GM23338 (cell line): Measurements from ENCODE around the gene SPC24. TPM values are rescaled to one million over a fixed set of nuclear protein-coding genes. Genes with fewer than 3 reads are reported as not detected.
A peak's percentile ranks its signal among the peaks of the same experiment; 100 is the strongest.

Experiments
- ATAC-seq: fragments of 200-7000 bp; cut with Tn5 transposase; 3 replicates; pipeline ENCODE4 v1.9.1; 2020
- DNase-seq: peaks from one replicate; pipeline ENCODE4 v3.0.0-alpha.2; 2015; ENCODE audit warnings: low spot score
- H2AFZ ChIP-seq: fragments of 200-600 bp; sonication (generic); 2 replicates; pipeline ENCODE4 v1.8.0; 2016; ENCODE audit warnings: antibody characterized with exemption, mild to moderate bottlenecking, moderate library complexity
- H3F3A ChIP-seq: fragments of 200-600 bp; sonication (generic); replicated peaks from 2 replicates; pipeline ENCODE4 v1.8.0; 2017; ENCODE audit warnings: antibody characterized with exemption, mixed run types, low read depth
- H3K27ac ChIP-seq: fragments of 200-600 bp; sonication (generic); 2 replicates; pipeline ENCODE4 v1.6.1; 2016; ENCODE audit warnings: low read depth
- H3K27me3 ChIP-seq: fragments of 200-600 bp; sonication (generic); 2 replicates; pipeline ENCODE4 v1.8.0; 2016; ENCODE audit warnings: mild to moderate bottlenecking, mixed run types, moderate library complexity; ENCODE audit not compliant: insufficient read depth
- H3K36me3 ChIP-seq: fragments of 200-600 bp; sonication (generic); 2 replicates; pipeline ENCODE4 v1.8.0; 2016; ENCODE audit warnings: mild to moderate bottlenecking; ENCODE audit not compliant: insufficient read depth
- H3K4me1 ChIP-seq: fragments of 200-600 bp; sonication (generic); 2 replicates; pipeline ENCODE4 v1.8.0; 2016; ENCODE audit warnings: mild to moderate bottlenecking, moderate library complexity; ENCODE audit not compliant: insufficient read depth
- H3K4me2 ChIP-seq: fragments of 200-600 bp; sonication (generic); 2 replicates; pipeline ENCODE4 v1.7.1; 2017; ENCODE audit warnings: mixed run types
- H3K4me3 ChIP-seq: fragments of 200-600 bp; sonication (generic); 2 replicates; pipeline ENCODE4 v1.6.1; 2016; ENCODE audit warnings: mixed run types
- H3K79me2 ChIP-seq: fragments of 200-600 bp; sonication (generic); replicated peaks from 2 replicates; pipeline ENCODE4 v1.8.0; 2017; ENCODE audit warnings: mild to moderate bottlenecking; ENCODE audit not compliant: insufficient read depth
- H3K9me2 ChIP-seq: fragments of 200-600 bp; sonication (generic); 2 replicates; pipeline ENCODE4 v1.8.0; 2017; ENCODE audit not compliant: insufficient read depth
- H4K20me1 ChIP-seq: fragments of 200-600 bp; sonication (generic); replicated peaks from 2 replicates; pipeline ENCODE4 v1.8.0; 2017; ENCODE audit warnings: mild to moderate bottlenecking; ENCODE audit not compliant: insufficient read depth
- H3K27ac Mint-ChIP-seq: 2 replicates; pipeline ENCODE4 v1.8.0; 2020; ENCODE audit warnings: inconsistent platforms, mild to moderate bottlenecking, moderate library complexity, mixed read lengths
- H3K27me3 Mint-ChIP-seq: 3 replicates; pipeline ENCODE4 v1.8.0; 2022; ENCODE audit warnings: low read depth, mild to moderate bottlenecking, moderate library complexity, mixed read lengths, inconsistent platforms; ENCODE audit not compliant: insufficient read depth, poor library complexity
- H3K36me3 Mint-ChIP-seq: 3 replicates; pipeline ENCODE4 v1.8.0; 2021; ENCODE audit warnings: low read depth, mild to moderate bottlenecking, inconsistent platforms, moderate library complexity, mixed read lengths
- H3K4me1 Mint-ChIP-seq: 3 replicates; pipeline ENCODE4 v1.8.0; 2020; ENCODE audit warnings: mild to moderate bottlenecking, inconsistent platforms, mixed read lengths
- H3K4me3 Mint-ChIP-seq: 3 replicates; pipeline ENCODE4 v1.8.0; 2021; ENCODE audit warnings: moderate library complexity, mild to moderate bottlenecking, inconsistent platforms, mixed read lengths
- H3K9me3 Mint-ChIP-seq: 3 replicates; pipeline ENCODE4 v1.8.0; 2020; ENCODE audit warnings: moderate library complexity, mild to moderate bottlenecking, inconsistent platforms, mixed read lengths
- CREB1 ChIP-seq: fragments of 250-450 bp; sonication (Bioruptor Pico); IDR thresholded peaks from 2 replicates; pipeline ENCODE4 v1.5.0; 2020; ENCODE audit warnings: low read depth, mild to moderate bottlenecking, moderate library complexity
- CTCF ChIP-seq, 2 experiments: fragments of 200-600 bp in 1 of 2; sonication (generic) in 1 of 2; conservative IDR thresholded peaks; 2 replicates each; pipeline versions ENCODE4 v1.5.1 to v1.6.1; 2016 to 2017; ENCODE audit warnings: antibody characterized with exemption in 2 of 2, low read depth in 2 of 2, mild to moderate bottlenecking in 2 of 2, moderate library complexity in 1 of 2
- ETS1 ChIP-seq: IDR thresholded peaks from 2 replicates; pipeline ENCODE4 v1.6.1; 2016; ENCODE audit warnings: antibody characterized with exemption
- EZH2 ChIP-seq: fragments of 200-600 bp; sonication (generic); IDR thresholded peaks from one replicate; pipeline ENCODE4 v1.8.0; 2017; ENCODE audit warnings: antibody characterized with exemption, mild to moderate bottlenecking, low read depth; ENCODE audit not compliant: unreplicated experiment
- EZH2phosphoT487 ChIP-seq: fragments of 200-600 bp; sonication (generic); IDR thresholded peaks from one replicate; pipeline ENCODE4 v1.8.1; 2018; ENCODE audit warnings: antibody characterized with exemption; ENCODE audit not compliant: unreplicated experiment
- JUNB ChIP-seq: IDR thresholded peaks from one replicate; pipeline ENCODE4 v1.6.1; 2016; ENCODE audit warnings: antibody characterized with exemption; ENCODE audit not compliant: unreplicated experiment
- NANOG ChIP-seq: IDR thresholded peaks from 2 replicates; pipeline ENCODE4 v1.6.1; 2016; ENCODE audit warnings: antibody characterized with exemption, borderline replicate concordance
- POLR2AphosphoS5 ChIP-seq: IDR thresholded peaks from 2 replicates; pipeline ENCODE4 v1.6.1; 2016; ENCODE audit warnings: antibody characterized with exemption, low read depth
- REST ChIP-seq: IDR thresholded peaks from one replicate; pipeline ENCODE4 v1.6.1; 2018; ENCODE audit warnings: antibody characterized with exemption; ENCODE audit not compliant: unreplicated experiment
- STAT1 ChIP-seq: IDR thresholded peaks from one replicate; pipeline ENCODE4 v1.6.1; 2016; ENCODE audit warnings: antibody characterized with exemption; ENCODE audit not compliant: unreplicated experiment
- ZNF331 ChIP-seq: fragments of 250-450 bp; sonication (Bioruptor Pico); IDR thresholded peaks from 2 replicates; pipeline ENCODE4 v1.5.0; 2020; ENCODE audit warnings: low read depth, mild to moderate bottlenecking, moderate library complexity
- polyA plus RNA-seq: library from polyadenylated mRNA; unstranded; fragments of >200 nt; fragmentation: Nextera tagmentation; extraction: Ambion mirVana; gene quantifications from 2 replicates; pipeline ENCODE4 v1.2.1, GENCODE V29; 2016
- total RNA-seq: library from RNA; depleted of rRNA; stranded (reverse); fragments of >200 nt; shearing (Covaris generic); gene quantifications from 2 replicates; pipeline ENCODE4 v1.2.3, GENCODE V29; 2014

The SPC24 gene
- total and polyA plus RNA-seq, 2 experiments from 2014 or later: 38.7 to 40.6 TPM

- TF ChIP-seq REST (no peak), STAT1 (no peak), ETS1 (no peak)
Observed at GRCh38 chr19:11115042-11115441, 40.5 kb downstream of the SPC24 start (continued).

GRCh38 chr19:11113140-11113708 lies 42.4 kb downstream of the SPC24 start:
- Histone ChIP-seq H3K27ac (no peak overlapping the region), H4K20me1 (peaks cover 72% of the 10 kb centered on the region), H3K9me2 (no peaks in the 10 kb centered on the region), H3K27me3 (no peaks in the 10 kb centered on the region), H3K36me3 (peaks cover 79% of the 10 kb centered on the region), H3K4me3 (no peak overlapping the region), H3K4me1 (no peaks in the 10 kb centered on the region), H3F3A (peaks cover 77% of the 10 kb centered on the region), H2AFZ (no peak overlapping the region), H3K4me2 (no peak overlapping the region), H3K79me2 (peaks cover 45% of the 10 kb centered on the region)
- Mint-ChIP-seq H3K27me3 (peaks cover 21% of the 10 kb centered on the region), H3K4me3 (no peak overlapping the region), H3K4me1 (no peaks in the 10 kb centered on the region), H3K36me3 (peaks cover 99% of the 10 kb centered on the region), H3K9me3 (no peaks in the 10 kb centered on the region; the same call in 2 of the 3 replicates), H3K27ac (peak overlapping the region; percentile 13; the same call in 1 of the 2 replicates)
- DNase-seq (no peak), ATAC-seq (no peak)
- TF ChIP-seq CTCF (conservative IDR thresholded peaks at IDR 0.05; ENCODE audit: low read depth in 2 of 2) (no peak), CREB1 (CRISPR knock-in tag) (no peak), ZNF331 (CRISPR knock-in tag) (no peak), ETS1 (no peak), POLR2AphosphoS5 (no peak), NANOG (no peak), EZH2 (no peak), JUNB (no peak), EZH2phosphoT487 (no peak), STAT1 (no peak), REST (no peak)
